Measurements from ENCODE around the gene TGFB1. TPM values are rescaled to one million over a fixed set of nuclear protein-coding genes. Genes with fewer than 3 reads are reported as not detected.
A peak's percentile ranks its signal among the peaks of the same experiment; 100 is the strongest.

Gene TGFB1
- total RNA-seq (10 to 100 TPM in 1 of 2 donors, 1 to 10 TPM in 1; 4.9 to 10.6 TPM), polyA plus RNA-seq (1 to 10 TPM in 1 of 2 donors, under 1 TPM in 1; 0.83 to 8.9 TPM)

GRCh38 chr19:41353466-41354342 lies at the start of gene TGFB1:
TGFB1 (minus strand) TSS chr19:41353922; CDS start chr19:41353044, 878 bp downstream.
- TF ChIP-seq, protein P1, sequence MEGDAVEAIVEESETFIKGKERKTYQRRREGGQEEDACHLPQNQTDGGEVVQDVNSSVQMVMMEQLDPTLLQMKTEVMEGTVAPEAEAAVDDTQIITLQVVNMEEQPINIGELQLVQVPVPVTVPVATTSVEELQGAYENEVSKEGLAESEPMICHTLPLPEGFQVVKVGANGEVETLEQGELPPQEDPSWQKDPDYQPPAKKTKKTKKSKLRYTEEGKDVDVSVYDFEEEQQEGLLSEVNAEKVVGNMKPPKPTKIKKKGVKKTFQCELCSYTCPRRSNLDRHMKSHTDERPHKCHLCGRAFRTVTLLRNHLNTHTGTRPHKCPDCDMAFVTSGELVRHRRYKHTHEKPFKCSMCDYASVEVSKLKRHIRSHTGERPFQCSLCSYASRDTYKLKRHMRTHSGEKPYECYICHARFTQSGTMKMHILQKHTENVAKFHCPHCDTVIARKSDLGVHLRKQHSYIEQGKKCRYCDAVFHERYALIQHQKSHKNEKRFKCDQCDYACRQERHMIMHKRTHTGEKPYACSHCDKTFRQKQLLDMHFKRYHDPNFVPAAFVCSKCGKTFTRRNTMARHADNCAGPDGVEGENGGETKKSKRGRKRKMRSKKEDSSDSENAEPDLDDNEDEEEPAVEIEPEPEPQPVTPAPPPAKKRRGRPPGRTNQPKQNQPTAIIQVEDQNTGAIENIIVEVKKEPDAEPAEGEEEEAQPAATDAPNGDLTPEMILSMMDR (IDR thresholded peaks at IDR 0.05; ENCODE audit: low read depth, low read length, missing input control) = peak; percentile 75
- peak; percentile 52 to 72 for TF ChIP-seq RAD21 (IDR thresholded peaks at IDR 0.05)
- TF ChIP-seq, protein P2, sequence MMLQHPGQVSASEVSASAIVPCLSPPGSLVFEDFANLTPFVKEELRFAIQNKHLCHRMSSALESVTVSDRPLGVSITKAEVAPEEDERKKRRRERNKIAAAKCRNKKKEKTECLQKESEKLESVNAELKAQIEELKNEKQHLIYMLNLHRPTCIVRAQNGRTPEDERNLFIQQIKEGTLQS (IDR thresholded peaks at IDR 0.05) = no peak
- Histone ChIP-seq H3K36me3 (ENCODE audit: control insufficient read depth in 4 of 4, insufficient read depth in 3 of 4, low read depth in 1 of 4, low read length in 3 of 4) (no peaks in the 10 kb centered on the region), H3K4me3 (ENCODE audit: low read depth in 1 of 3, low read length in 3 of 3) (peak within 1 kb of the TSS; percentile 45 to 69 (median 61)), H3K27ac (ENCODE audit: low read depth in 1 of 2, low read length in 2 of 2) (peak within 1 kb of the TSS; percentile 71 to 73), H3K4me1 (ENCODE audit: control insufficient read depth in 4 of 4, insufficient read depth in 4 of 4, low read length in 3 of 4) (peaks cover 0 to 39% (median 20%) of the 10 kb centered on the region in 4 donors), H3K9me3 (ENCODE audit: control insufficient read depth in 4 of 4, low read length in 3 of 4) (no peaks in the 10 kb centered on the region), H3K9ac (ENCODE audit: low read depth in 1 of 2, low read length in 2 of 2) (peak within 1 kb of the TSS; percentile 20 to 46), H3K27me3 (ENCODE audit: control insufficient read depth in 4 of 4, insufficient read depth in 4 of 4, low read length in 3 of 4) (no peaks in the 10 kb centered on the region)
- WGBS = 2% methylated on average over 78 of the region's 78 CpGs
- DNase-seq (ENCODE audit: low spot score) = peak; percentile 76

GRCh38 chr19:41402010-41402409 lies 48.3 kb upstream of the TGFB1 start:
- Histone ChIP-seq H3K4me1 (ENCODE audit: control insufficient read depth in 4 of 4, insufficient read depth in 4 of 4, low read length in 3 of 4) (peaks cover 2 to 24% (median 16%) of the 10 kb centered on the region in 4 donors), H3K36me3 (ENCODE audit: control insufficient read depth in 4 of 4, insufficient read depth in 3 of 4, low read depth in 1 of 4, low read length in 3 of 4) (peaks cover 0 to 4% (median 0%) of the 10 kb centered on the region in 4 donors), H3K9me3 (ENCODE audit: control insufficient read depth in 4 of 4, low read length in 3 of 4) (no peaks in the 10 kb centered on the region), H3K27ac (ENCODE audit: low read depth in 1 of 2, low read length in 2 of 2) (no peak overlapping the region), H3K27me3 (ENCODE audit: control insufficient read depth in 4 of 4, insufficient read depth in 4 of 4, low read length in 3 of 4) (no peaks in the 10 kb centered on the region), H3K9ac (ENCODE audit: low read depth in 1 of 2, low read length in 2 of 2) (no peak overlapping the region), H3K4me3 (ENCODE audit: low read depth in 1 of 3, low read length in 3 of 3) (no peak overlapping the region)
- no peak for DNase-seq (ENCODE audit: low spot score)
- 87% methylated on average over 3 of the region's 3 CpGs for WGBS
- TF ChIP-seq JUND (IDR thresholded peaks at IDR 0.05) = no peak
- no peak for TF ChIP-seq TAF1 (conservative IDR thresholded peaks at IDR 0.05)
- TF ChIP-seq YY1 (IDR thresholded peaks at IDR 0.05) = no peak
- TF ChIP-seq GABPA (IDR thresholded peaks at IDR 0.05 in 1 of 2, conservative IDR thresholded peaks at IDR 0.05 in 1 of 2) = no peak
- TF ChIP-seq FOXA1 (IDR thresholded peaks at IDR 0.05) = no peak
- TF ChIP-seq RAD21 (IDR thresholded peaks at IDR 0.05) = no peak
- no peak for TF ChIP-seq FOXA2 (IDR thresholded peaks at IDR 0.05)
- TF ChIP-seq EGR1 (IDR thresholded peaks at IDR 0.05; ENCODE audit: low read depth in 2 of 2) = no peak
- no peak for TF ChIP-seq NR2F2 (IDR thresholded peaks at IDR 0.05)
- TF ChIP-seq, protein P3, sequence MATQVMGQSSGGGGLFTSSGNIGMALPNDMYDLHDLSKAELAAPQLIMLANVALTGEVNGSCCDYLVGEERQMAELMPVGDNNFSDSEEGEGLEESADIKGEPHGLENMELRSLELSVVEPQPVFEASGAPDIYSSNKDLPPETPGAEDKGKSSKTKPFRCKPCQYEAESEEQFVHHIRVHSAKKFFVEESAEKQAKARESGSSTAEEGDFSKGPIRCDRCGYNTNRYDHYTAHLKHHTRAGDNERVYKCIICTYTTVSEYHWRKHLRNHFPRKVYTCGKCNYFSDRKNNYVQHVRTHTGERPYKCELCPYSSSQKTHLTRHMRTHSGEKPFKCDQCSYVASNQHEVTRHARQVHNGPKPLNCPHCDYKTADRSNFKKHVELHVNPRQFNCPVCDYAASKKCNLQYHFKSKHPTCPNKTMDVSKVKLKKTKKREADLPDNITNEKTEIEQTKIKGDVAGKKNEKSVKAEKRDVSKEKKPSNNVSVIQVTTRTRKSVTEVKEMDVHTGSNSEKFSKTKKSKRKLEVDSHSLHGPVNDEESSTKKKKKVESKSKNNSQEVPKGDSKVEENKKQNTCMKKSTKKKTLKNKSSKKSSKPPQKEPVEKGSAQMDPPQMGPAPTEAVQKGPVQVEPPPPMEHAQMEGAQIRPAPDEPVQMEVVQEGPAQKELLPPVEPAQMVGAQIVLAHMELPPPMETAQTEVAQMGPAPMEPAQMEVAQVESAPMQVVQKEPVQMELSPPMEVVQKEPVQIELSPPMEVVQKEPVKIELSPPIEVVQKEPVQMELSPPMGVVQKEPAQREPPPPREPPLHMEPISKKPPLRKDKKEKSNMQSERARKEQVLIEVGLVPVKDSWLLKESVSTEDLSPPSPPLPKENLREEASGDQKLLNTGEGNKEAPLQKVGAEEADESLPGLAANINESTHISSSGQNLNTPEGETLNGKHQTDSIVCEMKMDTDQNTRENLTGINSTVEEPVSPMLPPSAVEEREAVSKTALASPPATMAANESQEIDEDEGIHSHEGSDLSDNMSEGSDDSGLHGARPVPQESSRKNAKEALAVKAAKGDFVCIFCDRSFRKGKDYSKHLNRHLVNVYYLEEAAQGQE (IDR thresholded peaks at IDR 0.05) = no peak
- TF ChIP-seq HNF4A (conservative IDR thresholded peaks at IDR 0.05) = no peak
- TF ChIP-seq, protein P4, sequence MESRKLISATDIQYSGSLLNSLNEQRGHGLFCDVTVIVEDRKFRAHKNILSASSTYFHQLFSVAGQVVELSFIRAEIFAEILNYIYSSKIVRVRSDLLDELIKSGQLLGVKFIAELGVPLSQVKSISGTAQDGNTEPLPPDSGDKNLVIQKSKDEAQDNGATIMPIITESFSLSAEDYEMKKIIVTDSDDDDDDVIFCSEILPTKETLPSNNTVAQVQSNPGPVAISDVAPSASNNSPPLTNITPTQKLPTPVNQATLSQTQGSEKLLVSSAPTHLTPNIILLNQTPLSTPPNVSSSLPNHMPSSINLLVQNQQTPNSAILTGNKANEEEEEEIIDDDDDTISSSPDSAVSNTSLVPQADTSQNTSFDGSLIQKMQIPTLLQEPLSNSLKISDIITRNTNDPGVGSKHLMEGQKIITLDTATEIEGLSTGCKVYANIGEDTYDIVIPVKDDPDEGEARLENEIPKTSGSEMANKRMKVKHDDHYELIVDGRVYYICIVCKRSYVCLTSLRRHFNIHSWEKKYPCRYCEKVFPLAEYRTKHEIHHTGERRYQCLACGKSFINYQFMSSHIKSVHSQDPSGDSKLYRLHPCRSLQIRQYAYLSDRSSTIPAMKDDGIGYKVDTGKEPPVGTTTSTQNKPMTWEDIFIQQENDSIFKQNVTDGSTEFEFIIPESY (IDR thresholded peaks at IDR 0.05) = no peak
